ENCODE results near the gene P2RY8.
"Not testable (repeated sequence)": the region's sequence is repeated elsewhere in the genome, so short reads cannot be mapped to it uniquely, and the experiment has no call there.

The P2RY8 gene

GRCh38 chrX:1537031-1537715 is at the start of gene P2RY8:
TSS of gene P2RY8 (minus strand) at chrX:1537185. CDS start at chrX:1466558, 70,627 bp downstream.
- peak; percentile 6 for DNase-seq (ENCODE audit: low spot score)

DNA sequence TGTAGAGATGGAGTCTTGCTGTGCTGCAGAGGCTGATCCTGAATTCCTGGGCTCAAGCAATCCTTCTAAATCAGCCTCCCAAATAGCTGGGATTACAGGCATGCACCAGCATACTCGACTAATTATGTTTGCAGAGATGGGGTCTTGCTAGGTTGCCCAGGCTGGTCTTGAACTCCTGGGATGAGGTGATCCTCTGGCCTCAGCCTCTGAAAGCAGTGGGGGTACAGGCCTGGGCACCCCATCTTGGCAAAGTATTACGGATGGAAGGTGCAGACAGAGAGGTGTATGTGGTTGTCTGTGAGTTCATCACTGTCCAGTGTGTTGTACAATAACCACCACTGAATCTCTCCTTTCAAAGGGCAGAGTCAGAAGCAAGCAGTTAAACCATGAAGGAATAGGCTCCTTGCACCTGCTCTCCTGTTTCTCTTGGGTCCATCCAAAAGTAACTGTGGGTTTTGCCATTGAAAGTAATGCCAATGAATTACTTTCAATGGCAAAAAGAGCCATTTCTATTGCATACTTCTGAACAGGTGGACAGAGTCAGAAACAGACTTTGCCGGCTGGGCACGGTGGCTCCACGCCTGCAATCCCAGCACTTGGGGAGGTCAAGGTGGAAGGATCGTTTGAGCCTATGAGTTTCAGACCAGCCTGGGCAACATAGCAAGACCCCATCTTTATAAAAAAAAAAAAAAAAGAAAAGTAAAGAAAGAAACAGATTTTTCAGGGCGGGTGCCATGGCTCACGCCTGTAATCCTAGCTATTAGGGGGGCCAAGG is 47.4 kb upstream of the P2RY8 start:
- DNase-seq (ENCODE audit: low spot score), result no peak

DNA sequence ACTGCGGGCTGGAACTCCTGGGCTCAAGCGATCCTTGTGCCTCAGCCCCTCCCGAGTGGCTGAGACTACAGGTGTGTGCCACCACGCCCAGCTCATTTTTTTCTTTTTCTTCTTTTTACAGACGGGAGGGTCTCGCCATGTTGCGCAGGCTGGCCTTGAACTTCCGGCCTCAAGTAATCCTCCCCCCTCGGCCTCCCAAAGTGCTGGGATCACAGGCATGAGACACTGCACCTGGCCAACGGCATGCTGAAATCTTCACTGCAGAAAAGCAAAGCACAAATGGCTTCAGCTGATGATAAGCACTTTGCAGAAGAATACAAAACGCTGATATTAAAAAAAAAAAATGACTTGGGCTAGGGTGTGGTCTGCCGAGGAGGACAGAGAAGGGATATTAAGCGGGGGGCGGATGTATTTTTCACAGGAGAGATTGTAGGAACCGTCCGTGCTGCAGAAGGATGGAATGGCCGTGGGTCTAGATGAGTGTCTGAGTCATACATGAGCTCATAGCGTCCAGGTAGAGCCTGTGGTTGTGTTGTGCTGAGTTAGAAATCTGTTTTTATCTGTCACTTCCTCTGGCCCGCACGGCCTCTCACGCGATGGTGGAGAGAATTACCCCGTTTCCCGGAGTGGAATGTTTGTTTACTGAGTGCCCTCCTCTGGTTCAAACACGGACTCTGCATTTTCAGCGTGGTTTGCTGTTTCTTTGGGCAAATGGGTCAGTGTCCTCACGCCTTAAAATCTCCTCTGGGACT is 45.9 kb upstream of the P2RY8 start:
- DNase-seq (ENCODE audit: low spot score), result no peak

- peak; percentile 27 for DNase-seq (ENCODE audit: low spot score)
Measured at GRCh38 chrX:1581132-1581531, 44.1 kb upstream of the P2RY8 start.

DNA sequence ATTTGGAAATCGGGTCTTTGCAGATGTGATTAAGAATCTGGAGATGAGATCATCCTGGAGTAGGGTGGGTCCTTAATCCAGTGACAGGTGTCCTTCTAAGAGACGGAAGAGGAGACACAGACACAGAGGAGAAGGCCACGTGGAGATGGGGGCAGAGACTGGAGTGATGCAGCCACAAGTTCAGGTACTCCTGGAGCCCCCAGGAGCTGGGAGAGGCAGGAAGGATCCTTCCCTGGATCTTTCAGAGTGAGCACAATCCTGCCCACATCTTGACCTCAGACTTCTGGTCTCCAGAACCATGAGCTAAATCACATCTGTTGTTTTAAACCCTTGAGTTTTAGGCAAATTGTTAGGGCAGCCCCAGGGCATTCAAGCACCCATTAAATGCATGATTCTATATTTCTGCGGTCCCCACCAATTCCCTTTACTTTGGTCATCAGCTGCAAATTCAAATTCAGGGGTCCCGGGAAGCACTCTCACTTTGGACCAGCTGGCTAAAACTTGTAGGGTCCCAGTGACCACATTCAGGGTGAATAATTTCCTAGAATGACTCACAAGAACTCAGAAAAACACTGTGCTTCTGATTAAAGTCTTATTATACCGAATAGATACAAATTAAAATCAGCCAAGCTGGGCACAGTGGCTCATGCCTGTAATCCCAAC is 41.7 kb upstream of the P2RY8 start:
- no peak for DNase-seq (ENCODE audit: low spot score)

DNA sequence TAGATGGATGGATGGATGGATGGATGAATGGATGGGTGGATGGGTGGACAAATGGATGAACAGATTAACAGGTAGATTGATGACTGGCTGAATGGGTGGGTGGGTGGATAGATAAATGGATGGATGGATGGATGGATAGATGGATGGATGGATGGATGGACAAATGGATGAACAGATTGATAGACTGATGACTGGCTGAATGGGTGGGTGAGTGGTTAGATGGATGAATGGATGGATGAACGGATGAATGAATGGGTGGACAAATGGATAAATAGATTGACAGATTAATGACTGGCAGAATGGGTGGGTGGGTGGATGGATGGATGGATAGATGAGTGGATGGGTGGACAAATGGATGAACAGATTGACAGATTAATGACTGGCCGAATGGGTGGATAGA is 40.9 kb upstream of the P2RY8 start:
- DNase-seq (ENCODE audit: low spot score), result no peak

- no peak for DNase-seq (ENCODE audit: low spot score)
Measured at GRCh38 chrX:1576201-1576992, 39.4 kb upstream of the P2RY8 start.

DNA sequence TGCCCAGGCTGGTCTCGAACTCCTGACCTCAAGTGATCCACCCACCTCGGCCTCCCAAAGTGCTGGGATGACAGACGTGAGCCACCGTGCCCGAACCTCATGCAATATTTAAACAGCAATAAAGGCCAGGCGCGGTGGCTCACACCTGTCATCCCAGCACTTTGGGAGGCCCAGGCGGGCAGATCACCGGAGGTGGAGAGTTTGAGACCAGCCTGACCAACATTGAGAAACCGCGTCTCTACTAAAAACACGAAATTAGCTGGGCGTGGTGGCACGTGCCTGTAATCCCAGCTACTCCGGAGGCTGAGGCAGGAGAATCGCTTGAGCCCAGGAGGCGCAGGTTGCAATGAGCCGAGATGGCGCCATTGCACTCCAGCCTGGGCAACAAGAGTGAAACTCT is 37.2 kb upstream of the P2RY8 start:
- not testable (repeated sequence) for DNase-seq (ENCODE audit: low spot score)

DNA sequence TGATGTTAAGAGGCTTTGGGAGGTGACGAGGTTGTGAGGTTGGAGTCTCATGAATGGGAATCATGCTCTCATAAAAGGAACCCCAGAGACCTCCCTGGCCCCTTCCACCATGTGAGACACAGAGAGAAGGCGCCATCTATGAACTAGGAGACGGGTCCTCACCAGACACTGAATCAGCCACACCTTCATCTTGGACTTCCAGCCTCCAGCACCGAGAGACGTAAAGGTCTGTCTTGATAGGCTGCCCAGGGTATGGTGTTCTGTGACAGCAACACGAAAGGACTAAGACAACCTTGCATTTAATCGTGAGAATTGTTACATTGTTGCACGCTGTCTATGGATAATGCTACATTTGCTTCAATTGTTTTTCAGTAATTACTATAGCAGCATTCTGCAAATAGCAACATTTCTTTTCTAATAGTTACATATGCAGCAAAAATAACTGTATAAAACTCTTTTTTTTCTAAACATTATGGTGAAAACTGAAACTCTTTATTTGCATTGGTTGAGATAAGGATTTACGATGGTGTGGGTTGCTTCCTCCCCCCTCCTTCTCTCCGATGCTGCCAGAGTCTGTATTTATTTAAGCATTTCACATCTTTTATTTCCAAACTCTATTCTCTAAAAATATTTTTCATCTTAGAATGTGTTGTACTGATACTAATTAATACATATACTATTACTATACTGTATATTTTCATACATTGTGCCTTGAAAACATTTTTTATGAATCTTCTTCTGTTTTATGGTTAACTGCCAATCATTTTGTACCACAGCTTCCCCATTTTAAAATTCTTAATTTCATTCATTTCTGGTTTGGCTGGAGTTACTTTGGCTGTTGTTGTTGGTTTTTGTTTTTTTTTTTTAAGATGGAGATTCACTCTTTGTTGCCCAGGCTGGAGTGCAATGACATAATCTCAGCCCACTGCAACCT is 28.0 kb upstream of the P2RY8 start:
- no peak for DNase-seq (ENCODE audit: low spot score)

DNA sequence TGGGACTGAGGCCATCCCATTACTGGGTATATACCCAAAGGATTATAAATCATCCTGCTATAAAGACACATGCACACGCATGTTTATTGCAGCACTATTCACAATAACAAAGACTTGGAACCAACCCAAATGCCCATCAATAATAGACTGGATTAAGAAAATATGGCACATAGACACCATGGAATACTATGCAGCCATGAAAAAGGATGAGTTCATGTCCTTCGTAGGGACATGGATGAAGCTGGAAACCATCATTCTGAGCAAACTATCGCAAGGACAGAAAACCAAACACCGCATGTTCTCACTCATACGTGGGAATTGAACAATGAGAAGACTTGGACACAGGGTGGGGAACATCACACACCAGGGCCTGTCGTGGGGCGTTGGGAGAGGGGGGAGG is 27.1 kb upstream of the P2RY8 start:
- DNase-seq (ENCODE audit: low spot score), result not testable (repeated sequence)

DNA sequence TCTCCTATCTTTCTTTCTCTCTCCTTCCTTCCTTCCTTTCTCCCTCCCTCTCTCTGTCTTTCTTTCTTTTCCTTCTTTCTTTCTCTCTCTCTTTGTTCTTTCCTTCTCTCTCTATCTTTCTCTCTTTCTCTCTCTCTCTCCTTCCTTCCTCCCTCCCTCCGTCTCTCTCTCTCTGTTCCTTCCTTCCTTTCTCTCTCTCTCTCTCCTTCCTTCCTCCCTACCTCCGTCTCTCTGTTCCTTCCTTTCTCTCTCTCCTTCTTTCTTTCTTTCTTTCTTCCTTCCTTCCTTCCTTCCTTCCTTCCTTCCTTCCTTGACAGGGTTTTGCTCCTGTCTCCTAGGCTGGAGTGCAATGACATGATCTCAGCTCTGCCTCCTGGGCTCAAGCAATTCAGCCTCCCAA is 24.2 kb upstream of the P2RY8 start:
- DNase-seq (ENCODE audit: low spot score), result no peak

DNA sequence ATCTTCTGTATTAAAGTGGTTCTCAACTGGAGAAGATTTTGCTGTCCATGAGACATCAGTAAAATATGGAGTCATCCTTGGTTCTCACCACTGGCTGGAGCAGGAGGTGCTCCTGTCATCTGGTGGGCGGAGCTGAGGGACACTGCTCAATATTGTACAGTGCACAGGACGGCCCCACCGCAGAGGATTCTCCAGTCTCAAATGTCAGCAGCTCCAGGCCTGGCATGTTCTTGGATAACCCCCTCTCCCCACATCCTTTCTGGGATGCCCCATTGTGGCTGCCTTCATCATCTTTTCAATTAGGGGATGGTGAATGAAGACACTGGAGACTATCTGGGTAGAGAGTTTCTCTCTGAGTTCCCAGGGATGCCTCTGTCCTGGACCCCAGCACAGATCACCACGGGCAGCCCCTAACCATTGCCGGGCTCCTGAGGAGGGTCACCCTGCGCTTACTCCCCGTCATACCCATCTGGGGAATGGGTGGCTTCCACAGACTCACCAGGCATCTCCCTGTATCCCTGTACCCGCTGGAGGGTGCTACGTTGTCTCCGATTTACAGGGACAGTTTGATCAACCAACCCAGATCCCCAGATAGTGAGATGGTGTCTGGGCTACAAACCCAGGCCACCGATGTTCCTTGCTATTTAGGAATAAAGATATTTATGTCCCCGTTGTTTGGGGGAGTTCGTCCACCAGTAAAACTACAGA is 21.9 kb upstream of the P2RY8 start:
- DNase-seq (ENCODE audit: low spot score), result no peak

GRCh38 chrX:1557442-1557841 is 20.5 kb upstream of the P2RY8 start:
- not testable (repeated sequence) for DNase-seq (ENCODE audit: low spot score)

- DNase-seq (ENCODE audit: low spot score), result no peak
Measured at GRCh38 chrX:1555370-1555769, 18.4 kb upstream of the P2RY8 start.

DNA sequence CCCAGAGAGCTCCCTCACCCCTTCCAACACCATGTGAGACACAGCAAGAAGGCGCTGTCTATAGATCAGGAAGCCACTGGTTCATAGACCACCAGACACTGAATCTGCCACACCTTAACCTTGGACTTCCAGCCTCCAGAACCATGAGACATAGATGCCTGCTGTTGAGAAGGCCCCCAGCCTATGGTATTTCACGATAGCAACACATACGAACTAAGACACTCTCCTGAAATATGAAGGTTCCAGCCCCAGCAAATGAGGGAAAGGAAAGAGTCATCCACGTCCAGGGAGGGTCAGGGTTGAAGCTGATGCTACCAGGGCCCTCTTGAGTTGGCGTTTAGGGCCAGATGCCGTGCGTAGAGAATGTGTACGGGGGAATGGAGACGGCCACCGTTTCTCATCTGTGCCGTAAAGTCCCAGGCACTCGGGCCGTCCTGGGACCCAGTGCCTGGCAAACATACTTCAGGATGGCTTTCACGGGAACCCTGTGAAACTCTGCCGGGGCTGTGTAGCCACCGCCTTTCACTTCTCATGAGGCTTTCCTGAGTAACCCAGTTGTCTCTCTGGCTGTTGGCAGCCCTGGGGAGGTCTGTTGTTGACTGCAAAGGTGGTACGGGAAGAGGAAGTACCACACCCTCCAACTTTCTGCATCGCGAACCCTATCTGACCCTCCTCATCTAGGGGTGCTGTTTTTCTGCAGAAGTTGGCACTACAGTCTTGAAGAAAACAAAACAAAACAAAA is 17.7 kb upstream of the P2RY8 start:
- no peak for DNase-seq (ENCODE audit: low spot score)

DNA sequence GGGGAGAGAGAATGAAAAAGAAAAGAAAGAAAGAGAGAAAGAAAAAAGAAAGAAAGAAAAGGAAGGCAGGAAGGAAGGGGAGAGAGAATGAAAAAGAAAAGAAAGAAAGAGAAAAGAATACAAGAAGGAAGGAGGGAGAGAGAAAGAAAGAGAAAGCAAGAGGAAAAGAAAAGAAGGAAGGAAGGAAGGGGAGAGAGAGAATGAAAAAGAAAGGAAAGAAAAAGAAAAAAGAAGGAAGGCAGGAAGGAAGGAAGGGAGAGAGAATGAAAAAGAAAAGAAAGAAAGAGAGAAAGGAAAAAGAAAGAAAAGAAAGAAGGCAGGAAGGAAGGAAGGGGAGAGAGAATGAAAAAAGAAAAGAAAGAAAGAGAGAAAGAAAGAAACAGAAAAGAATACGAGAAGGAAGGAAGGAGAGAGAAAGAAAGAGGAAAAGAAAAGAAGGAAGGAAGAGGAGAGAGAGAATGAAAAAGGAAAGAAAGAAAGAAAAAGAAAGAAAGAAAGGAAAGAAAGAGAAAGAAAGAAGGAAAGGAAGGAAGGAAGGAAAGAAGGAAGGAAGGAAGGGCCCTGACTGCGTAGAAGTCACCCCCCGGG is 15.1 kb upstream of the P2RY8 start:
- no peak for DNase-seq (ENCODE audit: low spot score)

- DNase-seq (ENCODE audit: low spot score), result no peak
Measured at GRCh38 chrX:1546691-1547251, 9.8 kb upstream of the P2RY8 start.

DNA sequence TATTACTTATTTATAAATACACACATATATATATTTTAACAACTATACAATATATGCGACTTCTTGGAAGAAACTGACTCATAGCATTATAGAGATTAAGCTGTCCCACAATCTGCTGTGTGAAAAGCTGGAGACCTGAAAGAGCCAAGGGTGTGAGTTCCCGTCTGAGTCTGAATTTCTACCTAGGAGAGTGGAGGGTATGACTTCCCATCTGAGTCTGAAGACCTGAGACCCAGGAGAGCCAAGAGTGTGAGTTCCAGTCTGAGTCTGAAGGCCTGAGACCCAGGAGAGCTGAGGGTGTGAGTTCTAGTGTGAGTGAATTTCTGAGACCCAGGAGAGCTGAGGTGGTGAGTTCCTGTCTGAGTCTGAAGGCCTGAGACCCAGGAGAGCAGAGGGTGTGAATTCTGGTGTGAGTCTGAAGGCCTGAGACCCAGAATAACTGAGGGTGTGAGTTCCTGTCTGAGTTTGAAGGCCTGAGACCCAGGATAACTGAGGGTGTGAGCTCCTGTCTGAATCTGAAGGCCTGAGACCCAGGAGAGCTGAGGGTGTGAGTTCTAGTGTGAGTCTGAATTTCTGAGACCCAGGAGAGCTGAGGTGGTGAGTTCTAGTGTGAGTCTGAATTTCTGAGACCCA is 8.9 kb upstream of the P2RY8 start:
- no peak for DNase-seq (ENCODE audit: low spot score)

Measured in cerebellar cortex (tissue), 1 donor.